ENCODE measurements around the gene GABBR1.

The GABBR1 gene

GRCh38 chr6:29629571-29629970 is 3.4 kb downstream of the GABBR1 start:
- DNase-seq (ENCODE audit: insufficient read length) (no peak), FAIRE-seq (no peak)
- TF ChIP-seq POLR2A (IDR thresholded peaks at IDR 0.05; ENCODE audit: low read depth, low read length), result no peak
- no peak for TF ChIP-seq TAF1 (IDR thresholded peaks at IDR 0.05; ENCODE audit: borderline replicate concordance, low read depth, low read length)
- no peak for TF ChIP-seq POLR2AphosphoS5 (IDR thresholded peaks at IDR 0.05; ENCODE audit: low read depth, low read length)

GRCh38 chr6:29628419-29629281 is 4.3 kb downstream of the GABBR1 start:
- no peak for FAIRE-seq
- DNase-seq (ENCODE audit: insufficient read length), result peak; percentile 60
- TF ChIP-seq TAF1 (IDR thresholded peaks at IDR 0.05; ENCODE audit: borderline replicate concordance, low read depth, low read length) (no peak), POLR2AphosphoS5 (IDR thresholded peaks at IDR 0.05; ENCODE audit: low read depth, low read length) (no peak), POLR2A (IDR thresholded peaks at IDR 0.05; ENCODE audit: low read depth, low read length) (no peak)

- FAIRE-seq, result peak; percentile 56
- TF ChIP-seq TAF1 (IDR thresholded peaks at IDR 0.05; ENCODE audit: borderline replicate concordance, low read depth, low read length), result no peak
- peak; percentile 34 for DNase-seq (ENCODE audit: insufficient read length)
Measured at GRCh38 chr6:29627755-29628418, 5.1 kb downstream of the GABBR1 start.

- FAIRE-seq (no peak), DNase-seq (ENCODE audit: insufficient read length) (no peak)
- no peak for TF ChIP-seq POLR2A (IDR thresholded peaks at IDR 0.05; ENCODE audit: low read depth, low read length)
- no peak for TF ChIP-seq TAF1 (IDR thresholded peaks at IDR 0.05; ENCODE audit: borderline replicate concordance, low read depth, low read length)
- TF ChIP-seq POLR2AphosphoS5 (IDR thresholded peaks at IDR 0.05; ENCODE audit: low read depth, low read length), result no peak
Measured at GRCh38 chr6:29626948-29627754, 5.8 kb downstream of the GABBR1 start.

- TF ChIP-seq TAF1 (IDR thresholded peaks at IDR 0.05; ENCODE audit: borderline replicate concordance, low read depth, low read length) (no peak), POLR2A (IDR thresholded peaks at IDR 0.05; ENCODE audit: low read depth, low read length) (no peak), POLR2AphosphoS5 (IDR thresholded peaks at IDR 0.05; ENCODE audit: low read depth, low read length) (no peak)
- FAIRE-seq (no peak), DNase-seq (ENCODE audit: insufficient read length) (no peak)
Measured at GRCh38 chr6:29625337-29625930, 7.5 kb downstream of the GABBR1 start.

- FAIRE-seq, result no peak
- DNase-seq (ENCODE audit: insufficient read length), result no peak
- TF ChIP-seq POLR2AphosphoS5 (IDR thresholded peaks at IDR 0.05; ENCODE audit: low read depth, low read length) (no peak), TAF1 (IDR thresholded peaks at IDR 0.05; ENCODE audit: borderline replicate concordance, low read depth, low read length) (no peak)
Measured at GRCh38 chr6:29624520-29624961, 8.4 kb downstream of the GABBR1 start.

- DNase-seq (ENCODE audit: insufficient read length), result no peak
- FAIRE-seq, result no peak
- TF ChIP-seq TAF1 (IDR thresholded peaks at IDR 0.05; ENCODE audit: borderline replicate concordance, low read depth, low read length), result no peak
- no peak for TF ChIP-seq POLR2AphosphoS5 (IDR thresholded peaks at IDR 0.05; ENCODE audit: low read depth, low read length)
- no peak for TF ChIP-seq POLR2A (IDR thresholded peaks at IDR 0.05; ENCODE audit: low read depth, low read length)
Measured at GRCh38 chr6:29620630-29621029, 12.4 kb downstream of the GABBR1 start.

- FAIRE-seq (no peak), DNase-seq (ENCODE audit: insufficient read length) (no peak)
- TF ChIP-seq POLR2AphosphoS5 (IDR thresholded peaks at IDR 0.05; ENCODE audit: low read depth, low read length), result no peak
- TF ChIP-seq POLR2A (IDR thresholded peaks at IDR 0.05; ENCODE audit: low read depth, low read length), result no peak
- TF ChIP-seq TAF1 (IDR thresholded peaks at IDR 0.05; ENCODE audit: borderline replicate concordance, low read depth, low read length), result no peak
Measured at GRCh38 chr6:29619578-29620160, 13.3 kb downstream of the GABBR1 start.

- no peak for DNase-seq (ENCODE audit: insufficient read length)
- FAIRE-seq, result no peak
- TF ChIP-seq POLR2A (IDR thresholded peaks at IDR 0.05; ENCODE audit: low read depth, low read length), result no peak
- no peak for TF ChIP-seq TAF1 (IDR thresholded peaks at IDR 0.05; ENCODE audit: borderline replicate concordance, low read depth, low read length)
- TF ChIP-seq POLR2AphosphoS5 (IDR thresholded peaks at IDR 0.05; ENCODE audit: low read depth, low read length), result no peak
Measured at GRCh38 chr6:29617782-29618554, 15.0 kb downstream of the GABBR1 start.

- no peak for FAIRE-seq
- no peak for DNase-seq (ENCODE audit: insufficient read length)
- no peak for TF ChIP-seq POLR2AphosphoS5 (IDR thresholded peaks at IDR 0.05; ENCODE audit: low read depth, low read length)
- TF ChIP-seq POLR2A (IDR thresholded peaks at IDR 0.05; ENCODE audit: low read depth, low read length), result no peak
- no peak for TF ChIP-seq TAF1 (IDR thresholded peaks at IDR 0.05; ENCODE audit: borderline replicate concordance, low read depth, low read length)
Measured at GRCh38 chr6:29611426-29611825, 21.6 kb downstream of the GABBR1 start.

All from GM12892 (cell line).